DOHH2 (cell line): Measurements from ENCODE around the gene TMCC1.

Experiments
- H3F3A ChIP-seq: fragments of 200-600 bp; sonication (generic), shearing (Covaris generic); 2 replicates; pipeline ENCODE4 v1.6.0; 2016; ENCODE audit warnings: antibody characterized with exemption, mild to moderate bottlenecking; ENCODE audit not compliant: control insufficient read depth, insufficient read depth
- H3K27ac ChIP-seq: fragments of 200-600 bp; sonication (generic); 2 replicates; pipeline ENCODE4 v1.5.1; 2014; ENCODE audit warnings: low read depth, mild to moderate bottlenecking, low read length, moderate library complexity
- H3K27me3 ChIP-seq: fragments of 200-600 bp; sonication (generic); 2 replicates; pipeline ENCODE4 v1.6.1; 2014; ENCODE audit warnings: mild to moderate bottlenecking, low read length, mixed read lengths; ENCODE audit not compliant: control insufficient read depth
- H3K36me3 ChIP-seq: fragments of 200-600 bp; sonication (generic); 2 replicates; pipeline ENCODE4 v1.6.1; 2014; ENCODE audit warnings: mild to moderate bottlenecking, low read length, moderate library complexity, mixed read lengths; ENCODE audit not compliant: control insufficient read depth
- H3K4me1 ChIP-seq: fragments of 200-600 bp; sonication (generic); 2 replicates; pipeline ENCODE4 v1.6.1; 2014; ENCODE audit warnings: mild to moderate bottlenecking, low read length, mixed read lengths; ENCODE audit not compliant: control insufficient read depth
- H3K4me2 ChIP-seq: fragments of 200-600 bp; sonication (generic); 2 replicates; pipeline ENCODE4 v1.6.0; 2014; ENCODE audit warnings: mild to moderate bottlenecking, low read length, moderate library complexity
- H3K4me3 ChIP-seq: fragments of 200-600 bp; sonication (generic); 2 replicates; pipeline ENCODE4 v1.5.1; 2014; ENCODE audit warnings: mild to moderate bottlenecking, low read length, mixed read lengths
- H3K79me2 ChIP-seq: fragments of 200-600 bp; sonication (generic); 2 replicates; pipeline ENCODE4 v1.6.1; 2014; ENCODE audit warnings: mild to moderate bottlenecking, low read length, mixed read lengths; ENCODE audit not compliant: control insufficient read depth
- H3K9me2 ChIP-seq: fragments of 200-600 bp; sonication (generic); replicated peaks from 2 replicates; pipeline ENCODE4 v1.6.1; 2014; ENCODE audit warnings: mild to moderate bottlenecking, low read length, mixed read lengths; ENCODE audit not compliant: control insufficient read depth
- H3K9me3 ChIP-seq: fragments of 200-600 bp; sonication (generic); 2 replicates; pipeline ENCODE4 v1.6.1; 2014; ENCODE audit warnings: antibody characterized with exemption, low read length, mixed read lengths; ENCODE audit not compliant: control insufficient read depth, insufficient read depth
- H4K20me1 ChIP-seq: fragments of 200-600 bp; sonication (generic); 2 replicates; pipeline ENCODE4 v1.6.0; 2014; ENCODE audit warnings: low read depth, mild to moderate bottlenecking, antibody characterized with exemption, low read length, moderate library complexity; ENCODE audit not compliant: control insufficient read depth, insufficient read depth
- CTCF ChIP-seq: fragments of 200-600 bp; sonication (generic); IDR thresholded peaks from one replicate; pipeline ENCODE4 v1.5.1; 2014; ENCODE audit warnings: antibody characterized with exemption, mild to moderate bottlenecking, low read depth, low read length; ENCODE audit not compliant: poor library complexity, severe bottlenecking
- EZH2phosphoT487 ChIP-seq: fragments of 200-600 bp; sonication (generic); IDR thresholded peaks from 2 replicates; pipeline ENCODE4 v1.6.1; 2017; ENCODE audit warnings: borderline replicate concordance, mild to moderate bottlenecking, antibody characterized with exemption, low read length, moderate library complexity, mixed read lengths

TMCC1 gene

GRCh38 chr3:129623447-129624118 is 269.9 kb downstream of the TMCC1 start:
- Histone ChIP-seq H3K4me2 (no peak overlapping the region), H3K9me3 (no peaks in the 10 kb centered on the region)

DNA sequence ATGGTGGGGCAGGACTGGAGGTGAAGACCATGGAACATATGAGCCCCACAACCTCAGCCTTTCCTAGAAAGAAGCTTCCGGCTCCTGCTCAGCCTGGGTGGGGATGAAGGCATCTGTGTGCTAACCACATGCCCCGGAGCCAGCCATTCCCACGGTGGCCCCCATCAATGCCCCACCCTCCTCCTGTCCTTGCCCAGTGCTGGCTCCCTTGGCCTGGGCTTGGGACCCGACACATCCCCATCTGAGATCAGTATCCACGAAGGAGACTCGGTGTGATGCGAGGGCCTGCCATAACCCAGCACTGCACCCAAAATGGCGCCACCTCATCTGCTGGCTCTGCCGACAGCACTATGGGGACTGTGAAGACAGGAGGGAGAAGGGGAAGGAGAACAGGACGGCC is 270.6 kb downstream of the TMCC1 start:
- H3K4me1 ChIP-seq: peaks cover 33% of the 10 kb centered on the region
- peaks cover 7% of the 10 kb centered on the region; the same call in 1 of the 2 replicates for H3K27me3 ChIP-seq
- H3K9me2 ChIP-seq: no peaks in the 10 kb centered on the region
- no peaks in the 10 kb centered on the region for H3K9me3 ChIP-seq
- no peak overlapping the region for H3K27ac ChIP-seq
- H3K4me2 ChIP-seq: no peak overlapping the region
- no peaks in the 10 kb centered on the region for H3K36me3 ChIP-seq
- H3F3A ChIP-seq: no peaks in the 10 kb centered on the region
- no peaks in the 10 kb centered on the region for H4K20me1 ChIP-seq
- H3K4me3 ChIP-seq: no peak overlapping the region
- H3K79me2 ChIP-seq: no peaks in the 10 kb centered on the region
- TF ChIP-seq CTCF: no peak
- TF ChIP-seq EZH2phosphoT487: no peak

More at GRCh38 chr3:129623447-129624118, 269.9 kb downstream of the TMCC1 start:
- H3K79me2 ChIP-seq: no peaks in the 10 kb centered on the region
- no peaks in the 10 kb centered on the region for H4K20me1 ChIP-seq
- H3K27me3 ChIP-seq: peaks cover 7% of the 10 kb centered on the region; the same call in 1 of the 2 replicates
- H3K27ac ChIP-seq: no peak overlapping the region
- no peak for TF ChIP-seq CTCF
- no peak for TF ChIP-seq EZH2phosphoT487
- H3F3A ChIP-seq: no peaks in the 10 kb centered on the region
- H3K36me3 ChIP-seq: no peaks in the 10 kb centered on the region
- H3K4me3 ChIP-seq: no peak overlapping the region
- no peaks in the 10 kb centered on the region for H3K9me2 ChIP-seq
- peaks cover 32% of the 10 kb centered on the region for H3K4me1 ChIP-seq

- Histone ChIP-seq H3K27ac (no peak overlapping the region), H3K4me3 (no peak overlapping the region), H3K4me1 (peaks cover 28% of the 10 kb centered on the region)
Observed at GRCh38 chr3:129622226-129622874, 271.2 kb downstream of the TMCC1 start.

More at GRCh38 chr3:129622226-129622874, 271.2 kb downstream of the TMCC1 start:
- no peaks in the 10 kb centered on the region for H3F3A ChIP-seq
- H3K9me2 ChIP-seq: no peaks in the 10 kb centered on the region
- no peaks in the 10 kb centered on the region for H3K9me3 ChIP-seq
- H4K20me1 ChIP-seq: no peaks in the 10 kb centered on the region
- no peak overlapping the region for H3K4me2 ChIP-seq
- TF ChIP-seq CTCF (no peak), EZH2phosphoT487 (no peak)
- H3K36me3 ChIP-seq: no peaks in the 10 kb centered on the region
- no peaks in the 10 kb centered on the region for H3K79me2 ChIP-seq
- H3K27me3 ChIP-seq: peaks cover 4% of the 10 kb centered on the region; the same call in 1 of the 2 replicates
